ENCODE measurements around the gene MEGF11. TPM values are rescaled to one million over a fixed set of nuclear protein-coding genes. Genes with fewer than 3 reads are reported as not detected.

Gene MEGF11
- total and polyA plus RNA-seq, 7 donors, result 0.04 to 0.05 TPM; not detected in 5

DNA sequence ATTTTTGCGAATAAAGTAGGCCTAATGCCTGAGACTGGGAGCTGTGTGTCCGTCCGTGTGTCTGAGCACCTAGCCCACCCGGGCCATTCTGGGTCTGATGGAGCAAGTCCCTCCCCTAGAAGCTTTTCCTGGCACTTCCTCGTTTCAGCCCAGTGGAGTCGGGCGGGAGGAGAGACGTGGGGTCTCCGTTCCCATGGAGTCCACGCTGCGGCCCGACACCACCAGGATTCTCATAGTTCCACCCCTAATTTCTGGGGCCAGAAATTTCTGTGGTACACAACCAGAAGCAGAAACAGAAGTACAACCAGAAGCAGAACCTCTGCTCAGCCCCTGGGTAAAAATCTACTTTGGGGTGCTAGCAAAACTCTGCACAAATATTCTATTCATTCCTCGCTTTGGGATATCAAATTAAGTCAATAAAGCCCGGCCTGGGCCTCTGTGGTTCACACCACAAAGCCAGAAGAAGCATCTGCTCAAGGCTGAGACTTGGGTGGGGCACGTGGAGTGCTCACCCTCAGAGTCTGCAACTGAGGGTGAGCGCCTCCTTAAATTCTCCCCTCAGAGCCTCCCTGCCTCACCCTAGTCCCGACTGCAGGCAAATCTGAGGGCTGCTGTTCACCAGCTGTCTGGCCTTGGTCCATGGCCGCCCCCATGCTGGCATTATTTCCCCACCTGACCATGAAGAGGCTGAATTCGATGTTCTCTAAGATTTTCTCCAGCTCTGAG, 1.6 kb upstream of the MEGF11 start:
- TF ChIP-seq, protein P1, sequence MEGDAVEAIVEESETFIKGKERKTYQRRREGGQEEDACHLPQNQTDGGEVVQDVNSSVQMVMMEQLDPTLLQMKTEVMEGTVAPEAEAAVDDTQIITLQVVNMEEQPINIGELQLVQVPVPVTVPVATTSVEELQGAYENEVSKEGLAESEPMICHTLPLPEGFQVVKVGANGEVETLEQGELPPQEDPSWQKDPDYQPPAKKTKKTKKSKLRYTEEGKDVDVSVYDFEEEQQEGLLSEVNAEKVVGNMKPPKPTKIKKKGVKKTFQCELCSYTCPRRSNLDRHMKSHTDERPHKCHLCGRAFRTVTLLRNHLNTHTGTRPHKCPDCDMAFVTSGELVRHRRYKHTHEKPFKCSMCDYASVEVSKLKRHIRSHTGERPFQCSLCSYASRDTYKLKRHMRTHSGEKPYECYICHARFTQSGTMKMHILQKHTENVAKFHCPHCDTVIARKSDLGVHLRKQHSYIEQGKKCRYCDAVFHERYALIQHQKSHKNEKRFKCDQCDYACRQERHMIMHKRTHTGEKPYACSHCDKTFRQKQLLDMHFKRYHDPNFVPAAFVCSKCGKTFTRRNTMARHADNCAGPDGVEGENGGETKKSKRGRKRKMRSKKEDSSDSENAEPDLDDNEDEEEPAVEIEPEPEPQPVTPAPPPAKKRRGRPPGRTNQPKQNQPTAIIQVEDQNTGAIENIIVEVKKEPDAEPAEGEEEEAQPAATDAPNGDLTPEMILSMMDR (IDR thresholded peaks at IDR 0.05), result no peak
- WGBS, 3 donors, result 48 to 53% (median 52%) methylated on average over 19 of the region's 19 CpGs
- ATAC-seq (no peak), DNase-seq (no peak)
- Histone ChIP-seq H3K36me3 (ENCODE audit: insufficient read depth in 1 of 2, low read depth in 1 of 2) (no peaks in the 10 kb centered on the region), H3K27ac (no peak overlapping the region), H3K4me1 (peaks cover 12% of the 10 kb centered on the region), H3K9me3 (no peaks in the 10 kb centered on the region), H3K4me3 (no peak overlapping the region), H3K27me3 (ENCODE audit: insufficient read depth in 3 of 3, low read length in 2 of 3) (peaks cover 4 to 70% (median 20%) of the 10 kb centered on the region in 3 donors)
- intact Hi-C loops (cut with DNase I), result loop anchor here in 1 of 2 donors (5.0 kb wide), 1 partner anchor 32 kb away; no protein-coding TSS in a partner anchor

DNA sequence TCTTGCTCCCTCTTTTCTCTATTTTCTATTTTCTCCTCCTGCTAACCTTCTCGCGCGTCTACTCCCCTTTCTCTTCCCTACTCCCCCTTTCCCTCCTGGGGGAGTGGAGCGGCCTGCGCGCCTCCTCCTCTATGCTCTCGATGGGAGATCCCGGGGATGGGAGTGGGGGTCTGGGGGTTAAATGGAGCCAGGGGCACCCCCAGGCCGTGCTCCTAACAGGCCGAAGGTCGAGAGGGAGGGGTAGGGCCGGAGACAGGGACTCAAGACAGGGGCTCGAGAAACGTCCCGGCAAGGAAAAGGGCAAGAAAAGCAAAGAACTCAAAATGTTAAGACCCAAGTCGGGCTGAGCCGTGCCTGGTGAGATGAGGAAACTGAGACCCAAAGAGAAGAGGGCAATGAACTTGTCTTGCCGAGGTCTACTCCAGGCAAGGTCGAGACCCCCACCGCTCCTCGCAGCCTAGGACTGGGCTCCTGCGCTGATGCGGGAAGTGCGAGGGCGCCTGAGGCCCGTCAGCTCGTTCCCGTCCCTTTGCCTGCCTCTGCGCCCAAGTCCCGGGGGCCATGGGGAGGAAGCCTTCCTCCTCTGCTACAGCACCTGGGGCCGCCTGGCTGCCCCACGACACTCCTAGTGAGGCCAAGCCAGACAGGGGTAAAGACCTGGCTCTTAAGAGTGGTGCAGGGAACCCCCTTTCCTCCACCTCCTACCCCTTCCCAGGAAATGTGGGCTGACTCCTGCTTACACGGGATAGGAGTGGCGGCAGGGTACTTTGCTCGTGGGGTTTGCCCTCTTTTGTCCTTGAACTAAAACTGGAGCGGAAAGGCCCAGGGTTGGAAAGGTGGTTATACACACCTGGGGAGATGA, 770 bp upstream of the MEGF11 start:
- Histone ChIP-seq H3K4me1 (peaks cover 12% of the 10 kb centered on the region), H3K4me3 (peak overlapping the region; percentile 67), H3K36me3 (ENCODE audit: insufficient read depth in 1 of 2, low read depth in 1 of 2) (no peaks in the 10 kb centered on the region), H3K27ac (no peak overlapping the region), H3K9me3 (no peaks in the 10 kb centered on the region), H3K27me3 (ENCODE audit: insufficient read depth in 3 of 3, low read length in 2 of 3) (peaks cover 4 to 78% (median 20%) of the 10 kb centered on the region in 3 donors)
- WGBS, 3 donors, result 23 to 31% (median 27%) methylated on average over 36 of the region's 36 CpGs
- ATAC-seq, result no peak
- TF ChIP-seq, protein P1 (IDR thresholded peaks at IDR 0.05), result no peak
- intact Hi-C loops (cut with DNase I), result loop anchor here in 1 of 2 donors (5.0 kb wide), 1 partner anchor 33 kb away; no protein-coding TSS in a partner anchor
- DNase-seq, result no peak

DNA sequence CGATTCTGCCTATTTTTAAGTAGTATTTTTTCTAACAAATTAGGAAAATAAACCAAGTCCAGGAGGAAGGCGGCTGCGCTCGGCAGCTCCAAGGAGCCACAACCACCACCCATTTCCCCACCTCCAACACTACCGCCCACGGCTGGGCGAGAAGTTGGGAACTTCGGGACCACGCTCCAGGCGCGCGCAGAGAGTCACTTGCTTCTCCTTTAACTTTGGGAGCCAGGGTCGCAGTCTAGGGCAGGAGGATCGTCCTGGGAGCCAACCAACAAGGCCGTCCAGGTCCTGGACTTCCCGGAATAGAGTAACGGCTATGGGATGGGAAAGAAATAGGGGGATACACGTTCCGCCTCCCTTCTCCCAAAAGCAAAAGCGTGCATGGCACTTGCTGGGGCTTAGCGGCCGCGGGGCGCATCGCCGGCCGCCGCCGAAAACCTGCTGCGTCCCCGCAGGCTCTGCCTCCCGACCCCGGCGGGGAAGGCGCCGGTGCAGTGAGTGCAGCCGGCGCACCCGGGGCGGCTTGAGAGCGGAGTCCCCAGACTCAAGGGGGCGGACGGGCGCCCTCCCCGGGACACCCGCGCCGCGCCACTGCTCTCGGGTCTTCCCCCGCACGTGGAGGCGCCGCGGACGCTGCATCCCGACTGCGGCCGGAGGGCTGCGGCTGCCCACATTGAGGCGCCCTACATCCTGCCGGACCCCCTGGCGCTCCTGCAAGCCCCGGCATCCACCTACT, 699 bp downstream of the MEGF11 start:
- DNase-seq, result no peak
- Histone ChIP-seq H3K36me3 (ENCODE audit: insufficient read depth in 1 of 2, low read depth in 1 of 2) (no peaks in the 10 kb centered on the region), H3K27ac (no peak overlapping the region), H3K9me3 (no peaks in the 10 kb centered on the region), H3K4me3 (peak overlapping the region; percentile 67), H3K4me1 (peaks cover 12% of the 10 kb centered on the region), H3K27me3 (ENCODE audit: insufficient read depth in 3 of 3, low read length in 2 of 3) (peaks cover 4 to 79% (median 20%) of the 10 kb centered on the region in 3 donors)
- TF ChIP-seq, protein P1 (IDR thresholded peaks at IDR 0.05), result no peak
- peak; percentile 27 to 61 (median 41) for ATAC-seq
- intact Hi-C loops (cut with DNase I), result loop anchor here in 1 of 2 donors (5.0 kb wide), 1 partner anchor 34 kb away; no protein-coding TSS in a partner anchor
- WGBS, 3 donors, result 0% methylated on average over 40 to 64 of the region's 64 CpGs

DNA sequence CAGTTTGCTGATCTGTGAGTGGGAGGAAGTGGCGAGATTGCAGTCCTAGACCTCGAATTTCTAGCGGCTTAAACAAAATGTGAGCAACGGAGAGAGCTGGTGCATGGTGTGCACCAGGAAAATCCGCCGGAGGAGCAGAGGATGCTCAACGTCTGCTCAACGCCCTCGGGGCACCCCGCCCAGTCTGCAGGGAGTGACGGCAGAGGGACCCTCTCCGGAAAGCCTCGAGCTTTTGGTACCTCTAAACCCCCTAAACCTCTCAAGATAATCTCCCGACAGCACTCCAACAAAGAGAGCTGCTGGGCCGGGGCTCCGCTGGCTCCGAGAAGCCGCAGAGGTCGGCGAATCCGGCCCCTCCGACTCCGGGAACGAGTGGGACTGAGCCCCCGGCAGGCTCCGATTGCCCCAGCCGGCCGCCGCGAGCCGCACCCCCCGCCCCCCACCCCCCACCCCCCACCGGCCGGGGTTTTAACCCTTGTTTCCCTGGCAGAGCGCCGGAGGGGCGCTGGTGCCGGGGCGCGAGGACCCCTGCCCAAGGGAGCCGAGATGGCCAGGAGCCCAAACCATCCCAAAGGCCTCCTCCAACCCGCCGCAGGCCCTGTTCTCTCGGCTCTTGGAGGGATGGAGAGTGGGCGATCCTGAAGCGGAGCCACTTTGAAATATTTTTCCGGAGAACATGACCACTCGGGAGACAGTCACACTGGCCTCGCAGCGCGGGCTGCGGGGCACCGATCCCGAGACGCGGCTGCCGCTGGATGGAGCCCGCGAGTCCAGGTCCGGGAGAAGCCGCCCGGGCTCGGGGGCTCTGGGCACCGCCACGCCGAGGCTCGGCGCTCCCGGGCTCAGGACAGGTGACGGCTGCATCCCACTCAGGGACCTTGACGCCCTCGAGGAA, 1.5 kb downstream of the MEGF11 start:
- intact Hi-C loops (cut with DNase I), result loop anchor here in 1 of 2 donors (5.0 kb wide), 1 partner anchor 35 kb away; no protein-coding TSS in a partner anchor
- ATAC-seq, result peak; percentile 79 to 95 (median 88)

More for the DNA sequence above, 1.5 kb downstream of the MEGF11 start:
- peak; percentile 50 to 72 for DNase-seq
- Histone ChIP-seq H3K27ac (no peak overlapping the region), H3K4me1 (peaks cover 12% of the 10 kb centered on the region), H3K4me3 (peak overlapping the region; percentile 67), H3K9me3 (no peaks in the 10 kb centered on the region), H3K27me3 (ENCODE audit: insufficient read depth in 3 of 3, low read length in 2 of 3) (peaks cover 4 to 76% (median 20%) of the 10 kb centered on the region in 3 donors), H3K36me3 (ENCODE audit: insufficient read depth in 1 of 2, low read depth in 1 of 2) (no peaks in the 10 kb centered on the region)
- TF ChIP-seq, protein P1 (IDR thresholded peaks at IDR 0.05), result peak; percentile 62
- WGBS, 3 donors, result 4 to 5% (median 4%) methylated on average over 65 to 72 of the region's 72 CpGs
